Kidney capillary endothelial cell (primary cell): ENCODE data around the gene ELOVL7.
"Not testable (repeated sequence)": the region's sequence is repeated elsewhere in the genome, so short reads cannot be mapped to it uniquely, and the experiment has no call there.

ENCODE experiments used
- DNase-seq: peaks from one replicate; pipeline ENCODE4 v3.0.0-alpha.2; 2018; ENCODE audit warnings: low spot score

Gene ELOVL7

DNA sequence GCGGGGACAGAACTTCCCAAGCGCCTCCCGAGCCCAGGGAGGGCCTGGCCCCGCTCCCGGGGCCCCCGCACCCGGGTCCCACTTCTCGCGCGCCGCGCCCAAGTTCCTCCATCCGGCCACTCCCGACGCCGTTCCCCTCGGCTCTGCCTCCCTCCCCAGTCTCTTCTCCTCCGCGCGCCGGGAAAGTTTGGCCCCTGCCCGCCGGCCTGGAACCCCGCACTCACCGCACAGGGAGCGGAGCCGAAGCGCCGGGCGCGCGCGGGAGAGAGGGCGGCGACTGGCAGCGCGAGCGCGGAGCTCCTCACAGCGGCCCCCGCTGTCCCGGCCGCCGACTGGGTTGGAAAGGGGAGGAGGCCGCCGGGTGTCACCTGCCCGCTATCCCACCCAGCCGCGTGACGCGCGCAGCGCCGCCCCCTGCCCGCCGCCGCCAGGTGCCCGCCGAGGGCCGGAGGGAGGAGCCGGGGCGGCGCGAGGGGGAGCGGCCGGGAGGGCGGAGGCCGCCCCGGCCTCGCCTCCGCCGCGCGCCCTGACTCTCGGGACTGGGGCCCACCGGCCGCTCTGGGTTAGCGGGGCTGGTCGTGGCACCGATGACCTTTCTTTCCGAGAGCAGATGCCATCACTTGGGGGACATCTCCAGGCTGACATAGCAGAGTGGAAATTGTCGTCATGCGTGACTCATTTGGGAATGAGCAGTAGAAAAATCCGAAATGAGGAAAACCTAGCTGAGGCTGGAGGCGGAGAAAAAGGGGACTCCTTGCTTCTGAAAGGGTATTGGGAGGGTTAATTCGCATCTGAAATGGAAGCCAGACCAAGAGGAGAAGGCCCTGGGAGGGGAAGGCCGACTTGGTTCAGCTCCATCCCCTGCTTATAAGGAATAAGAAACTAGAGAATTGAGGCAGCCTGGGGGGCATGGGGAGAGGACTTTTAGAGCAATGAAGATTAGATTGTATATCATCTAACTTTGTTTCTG is at the start of gene ELOVL7:
Gene ELOVL7, minus strand, starts transcription at position 334 of the 970 bp plus-strand sequence. CDS start 56,872 bp downstream, outside the sequence.
- no peak for DNase-seq

DNA sequence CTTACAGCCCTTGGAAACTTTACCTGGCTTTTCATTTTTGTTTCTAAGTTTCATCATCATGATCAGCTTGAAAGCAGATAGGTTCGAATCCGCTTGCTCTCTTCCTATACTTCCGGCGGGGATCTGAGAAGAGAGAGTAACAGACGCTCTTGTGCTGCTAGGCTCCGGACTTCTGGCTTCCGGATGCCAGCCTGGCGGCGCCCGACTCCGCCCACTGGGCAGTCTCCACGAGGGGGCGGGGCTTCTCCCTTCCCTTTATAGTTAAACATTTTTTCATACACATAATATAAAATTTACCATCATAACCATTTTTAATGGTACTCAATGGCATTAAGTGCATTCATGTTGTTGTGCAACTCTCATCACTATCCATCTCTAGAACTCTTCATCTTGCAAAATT is 49.5 kb upstream of the ELOVL7 start:
- no peak for DNase-seq

DNA sequence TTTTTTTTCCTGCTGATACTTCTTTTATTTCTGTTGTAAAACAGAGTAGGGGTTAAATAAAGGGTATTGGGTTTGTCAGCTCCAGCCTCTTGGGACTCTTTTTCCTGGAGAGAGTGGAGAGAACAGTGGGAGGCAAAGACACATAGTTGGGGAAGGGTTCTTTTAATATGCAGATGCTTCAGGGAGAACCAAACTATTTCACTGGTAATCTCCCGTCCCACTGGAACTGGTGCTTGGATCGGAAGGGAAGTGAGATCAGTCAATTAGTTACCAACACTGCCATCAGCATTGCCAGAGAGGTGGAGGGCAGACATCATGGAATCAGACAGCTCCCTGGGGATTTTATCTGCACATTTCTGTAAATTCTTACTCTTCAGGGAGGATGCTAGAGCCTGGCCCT is 47.6 kb upstream of the ELOVL7 start:
- DNase-seq: no peak

DNA sequence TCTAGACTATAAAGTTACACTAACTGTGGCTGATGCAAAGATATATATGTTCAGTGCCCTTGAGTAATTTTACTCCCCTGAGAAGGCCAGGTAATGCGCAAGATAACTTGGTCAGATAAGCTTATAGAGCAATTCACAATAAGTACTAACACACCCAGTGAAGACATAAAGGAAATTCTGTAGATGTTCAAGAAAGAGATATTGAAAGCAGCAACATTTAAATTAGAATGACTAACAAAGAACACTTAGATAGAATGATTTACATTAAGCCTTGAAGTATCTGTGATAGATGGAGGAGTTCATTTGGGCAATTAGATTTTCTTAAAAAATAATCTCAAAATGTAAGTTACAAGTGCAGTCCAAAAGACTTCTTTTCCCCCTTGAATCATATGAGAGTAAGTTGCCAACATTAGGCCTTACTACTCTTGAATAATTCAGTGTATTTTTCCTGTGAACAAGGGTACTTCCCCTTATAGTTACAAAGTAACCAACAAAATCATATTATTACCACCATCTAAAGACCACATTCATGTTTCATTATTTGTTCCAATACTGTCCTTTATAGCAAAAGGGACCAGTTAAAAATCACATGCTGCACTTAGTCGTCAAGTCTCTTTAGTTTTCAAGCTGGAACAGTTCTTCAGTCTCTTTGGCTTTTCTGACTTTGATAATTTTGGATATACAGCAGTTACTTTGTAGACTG is 44.4 kb upstream of the ELOVL7 start:
- DNase-seq: no peak

DNA sequence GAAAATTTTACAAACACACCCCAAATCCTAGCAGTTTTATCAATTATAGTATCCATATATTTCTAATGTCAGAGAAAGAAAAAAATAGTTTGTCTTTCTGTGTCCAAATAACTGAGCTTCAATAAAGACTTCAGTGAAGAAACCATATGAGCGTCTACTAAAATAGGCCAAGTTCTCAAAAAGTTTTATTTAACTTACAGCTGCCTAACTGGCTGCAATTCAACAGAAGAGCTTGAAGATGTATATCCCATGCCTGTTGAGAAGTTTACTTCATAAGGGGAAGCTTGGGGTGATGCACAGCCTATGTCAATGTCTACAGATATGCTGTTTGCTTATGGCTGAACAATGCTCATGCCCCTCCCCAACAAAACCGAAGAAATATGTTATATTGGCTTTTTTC is 43.7 kb upstream of the ELOVL7 start:
- no peak for DNase-seq

DNA sequence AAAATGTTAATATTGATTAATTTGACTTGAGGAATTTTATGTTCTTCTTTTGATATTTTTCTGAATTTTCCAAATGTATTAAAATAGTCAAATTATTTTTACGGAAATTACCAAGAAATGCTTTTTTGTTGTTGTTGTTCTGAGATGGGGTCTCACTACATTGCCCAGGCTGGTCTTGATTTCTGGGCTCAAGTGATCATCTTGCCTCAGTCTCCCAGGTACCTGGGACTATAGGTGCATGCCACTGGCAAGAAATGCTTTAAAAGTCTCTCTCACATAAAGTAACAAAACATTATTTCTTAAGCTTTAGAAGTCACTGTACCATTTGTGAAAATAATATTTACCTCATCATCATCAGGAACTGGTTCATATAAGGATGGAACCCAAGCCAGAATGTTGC is 43.0 kb upstream of the ELOVL7 start:
- DNase-seq: no peak

DNA sequence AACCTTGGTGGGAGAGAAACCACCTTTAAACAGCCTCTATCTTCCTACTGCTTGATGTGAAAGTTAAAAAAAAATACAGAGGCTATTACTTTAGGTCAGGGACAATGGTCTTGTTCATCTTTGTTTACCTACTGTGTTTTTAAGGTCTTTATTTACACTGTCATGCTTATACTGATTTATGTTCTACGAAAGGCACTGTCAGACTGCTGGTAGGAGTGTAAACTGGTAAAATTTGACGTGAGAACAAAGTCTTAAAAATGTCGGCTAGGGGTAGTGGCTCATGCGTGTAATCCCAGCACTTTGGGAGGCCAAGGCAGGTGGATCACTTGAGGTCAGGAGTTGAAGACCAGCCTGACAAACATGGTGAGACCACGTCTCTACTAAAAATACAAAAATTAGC is 42.1 kb upstream of the ELOVL7 start:
- no peak for DNase-seq

DNA sequence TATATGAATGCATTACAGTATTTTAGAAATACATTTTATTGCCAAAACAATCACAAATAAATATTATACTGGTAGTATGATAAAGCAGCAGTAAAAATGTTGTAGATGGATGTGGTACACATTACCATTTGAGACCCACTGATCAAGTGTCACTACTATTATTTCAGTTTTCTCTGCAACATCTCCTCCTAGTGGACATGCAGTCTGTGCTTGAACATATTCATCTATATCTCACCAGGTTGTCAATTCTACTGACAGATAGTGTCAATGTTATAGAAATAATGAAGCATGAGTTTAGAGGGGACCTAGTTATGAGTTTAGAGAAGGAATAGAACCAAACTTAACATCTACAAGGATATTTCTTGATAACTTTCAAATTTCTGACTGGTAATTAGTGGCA is 39.2 kb upstream of the ELOVL7 start:
- no peak for DNase-seq

DNA sequence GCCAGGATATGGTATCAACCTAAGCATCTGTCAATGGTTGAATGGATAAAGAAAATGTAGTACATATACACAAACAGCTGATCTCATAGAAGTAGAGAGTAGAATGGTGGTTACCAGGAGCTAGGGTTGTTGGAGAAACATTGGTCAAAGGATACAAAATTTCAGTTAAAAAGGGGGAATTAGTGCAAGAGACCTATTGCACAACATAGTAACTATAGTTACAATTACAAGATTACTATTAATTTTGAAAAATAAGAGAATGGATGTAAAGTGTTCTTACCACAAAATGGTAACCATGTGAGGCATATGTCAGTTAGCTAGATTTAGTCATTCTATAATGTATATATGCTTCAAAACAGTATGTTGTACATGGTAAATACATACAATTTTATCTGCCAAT is 28.8 kb upstream of the ELOVL7 start:
- DNase-seq: no peak

DNA sequence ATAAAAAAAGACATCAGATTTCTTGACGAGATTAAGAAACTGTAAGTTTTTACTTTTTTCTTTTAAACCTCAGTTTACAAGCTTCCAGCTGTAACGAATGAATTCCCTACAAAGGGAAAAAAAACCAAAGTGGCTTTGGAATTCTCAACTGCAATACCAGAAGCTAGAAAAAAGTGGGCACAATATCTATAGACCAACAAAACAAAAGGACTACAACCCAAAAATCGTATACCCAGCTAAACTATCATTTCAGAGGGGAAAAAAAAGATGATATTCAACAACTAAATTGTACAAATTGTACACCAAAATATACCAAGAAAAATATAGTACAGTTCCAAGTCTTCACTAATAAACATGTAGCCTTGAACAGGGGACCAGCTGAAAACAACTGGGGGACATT is 26.8 kb upstream of the ELOVL7 start:
- DNase-seq: no peak

DNA sequence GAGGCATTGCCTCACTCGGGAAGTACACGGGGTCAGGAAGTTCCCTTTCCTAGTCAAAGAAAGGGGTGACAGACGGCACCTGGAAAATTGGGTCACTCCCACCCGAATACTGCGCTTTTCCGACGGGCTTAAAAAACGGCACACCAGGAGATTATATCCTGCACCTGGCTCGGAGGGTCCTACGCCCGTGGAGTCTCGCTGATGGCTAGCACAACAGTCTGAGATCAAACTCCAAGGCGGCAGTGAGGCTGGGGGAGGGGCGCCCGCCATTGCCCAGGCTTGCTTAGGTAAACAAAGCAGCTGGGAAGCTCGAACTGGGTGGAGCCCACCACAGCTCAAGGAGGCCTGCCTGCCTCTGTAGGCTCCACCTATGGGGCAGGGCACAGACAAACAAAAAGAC is 16.5 kb upstream of the ELOVL7 start:
- DNase-seq: not testable (repeated sequence)

DNA sequence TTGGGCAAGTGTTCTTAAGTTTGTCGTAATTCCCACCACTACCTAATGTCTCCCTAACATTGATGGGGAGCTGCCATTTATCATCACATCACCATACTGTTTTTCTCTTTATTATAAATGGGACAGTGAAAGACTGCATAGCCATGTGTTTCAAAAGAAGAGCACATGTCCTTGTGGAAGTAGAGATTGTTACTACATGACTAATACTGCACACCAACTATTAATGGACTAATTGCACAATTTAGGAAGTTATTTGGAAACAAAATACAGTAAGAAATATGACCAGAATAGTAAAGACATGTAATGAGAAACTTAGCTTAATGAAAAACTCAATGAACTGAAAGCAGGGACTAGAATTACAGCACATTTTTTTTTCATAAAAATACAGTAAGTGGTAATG is 12.0 kb upstream of the ELOVL7 start:
- DNase-seq: no peak

DNA sequence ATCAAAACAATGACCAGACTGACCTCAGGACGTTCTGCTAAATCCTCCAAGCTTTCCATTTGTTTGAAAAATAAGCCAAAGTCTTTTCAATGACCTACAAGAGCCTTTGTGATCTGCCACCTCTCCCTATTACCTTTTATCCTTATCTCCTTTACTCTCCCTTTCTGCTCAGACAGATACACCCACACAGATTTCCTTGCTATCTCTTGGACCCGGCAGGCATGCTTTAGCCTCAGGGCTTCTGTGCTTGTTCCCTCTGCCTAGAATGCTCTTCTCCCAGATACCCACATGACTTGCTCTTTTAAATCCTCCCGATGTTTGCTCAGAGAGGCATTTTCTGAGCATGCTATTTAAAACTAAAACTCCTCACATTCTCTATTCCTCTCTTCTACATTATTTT is 8.9 kb upstream of the ELOVL7 start:
- DNase-seq: no peak

DNA sequence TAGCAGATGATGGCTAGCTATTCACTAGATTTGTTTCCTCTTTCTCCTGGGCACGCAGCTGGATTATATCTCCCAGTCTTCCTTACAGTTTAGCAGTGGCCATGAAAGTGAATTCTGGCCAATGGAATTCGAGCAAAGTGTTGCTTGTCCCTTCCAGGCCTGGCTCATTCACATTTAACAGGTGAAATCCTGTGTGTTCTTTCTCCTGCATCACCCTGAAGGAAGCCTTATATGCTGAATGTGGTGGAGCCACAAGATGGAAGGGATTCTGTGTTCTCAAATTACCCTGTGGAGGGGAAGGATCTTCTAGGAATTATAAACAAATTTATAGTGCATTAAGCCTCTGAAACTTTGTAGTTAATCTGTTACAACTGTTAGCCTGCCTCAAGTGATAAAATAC is 8.2 kb upstream of the ELOVL7 start:
- no peak for DNase-seq

DNA sequence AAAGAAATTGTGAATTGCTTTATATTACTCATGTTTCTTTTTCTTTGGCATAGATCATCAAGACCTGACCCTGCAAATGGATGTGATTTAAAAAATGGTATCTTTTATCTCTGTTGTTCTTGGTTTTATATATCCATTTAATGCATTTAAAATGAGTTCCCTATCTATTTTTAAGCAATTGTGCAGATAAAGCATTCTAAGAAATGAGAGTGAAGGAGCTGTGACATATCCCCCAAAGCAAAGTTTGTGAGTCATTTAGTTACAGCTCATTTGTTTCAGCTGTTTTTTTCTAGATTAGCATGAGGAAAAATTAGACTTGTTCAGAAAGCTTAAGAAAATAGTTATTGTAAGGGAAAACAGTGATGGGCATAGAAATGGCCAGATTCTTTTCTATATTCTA is 7.6 kb upstream of the ELOVL7 start:
- no peak for DNase-seq

DNA sequence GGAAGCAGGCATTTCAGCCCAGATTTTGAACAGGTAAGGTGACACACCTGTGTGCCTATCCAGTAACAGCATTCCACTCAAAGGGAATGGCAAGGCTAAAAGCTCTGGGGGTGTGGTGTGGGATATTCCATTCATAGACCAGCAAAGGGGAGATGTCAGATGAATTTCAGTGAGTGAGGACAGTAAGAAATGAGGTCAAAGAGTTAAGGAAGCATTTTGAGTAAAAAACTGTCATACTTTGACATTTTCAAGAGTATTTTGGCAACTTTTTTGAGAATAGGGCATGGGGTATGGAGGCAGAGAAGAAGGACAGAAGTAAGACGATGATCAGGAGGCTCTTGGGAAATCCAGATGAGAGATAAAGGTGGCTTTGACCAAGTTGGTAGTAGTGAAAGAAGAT is 2.2 kb upstream of the ELOVL7 start:
- no peak for DNase-seq

DNA sequence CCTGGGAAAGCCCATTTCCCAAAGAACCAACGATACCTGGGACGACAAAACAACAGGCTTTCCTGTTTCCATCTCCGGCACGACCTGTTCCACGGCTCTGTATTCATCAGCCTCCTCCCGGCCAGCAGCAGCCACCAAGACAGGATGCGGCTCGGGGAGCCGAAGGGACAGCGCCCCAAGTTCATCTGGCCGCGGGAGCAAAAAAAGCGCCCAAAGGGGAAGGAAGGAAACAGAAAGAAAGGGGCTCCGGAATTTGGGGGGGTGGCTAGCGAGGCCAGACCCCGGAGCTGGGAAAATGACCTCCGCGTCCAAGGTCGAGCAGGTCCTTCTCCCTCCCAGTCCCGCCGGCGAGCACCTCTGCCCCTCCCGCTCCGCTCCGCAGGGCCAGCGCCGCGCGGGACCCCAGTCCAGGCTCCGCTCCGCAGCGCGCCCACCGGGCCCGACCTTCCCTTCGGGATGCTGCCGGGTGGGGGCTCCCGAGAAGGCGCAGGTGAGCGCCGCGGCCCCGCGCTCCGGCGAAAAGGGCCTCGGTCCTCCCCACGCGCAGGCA is 608 bp downstream of the ELOVL7 start:
- DNase-seq: no peak

DNA sequence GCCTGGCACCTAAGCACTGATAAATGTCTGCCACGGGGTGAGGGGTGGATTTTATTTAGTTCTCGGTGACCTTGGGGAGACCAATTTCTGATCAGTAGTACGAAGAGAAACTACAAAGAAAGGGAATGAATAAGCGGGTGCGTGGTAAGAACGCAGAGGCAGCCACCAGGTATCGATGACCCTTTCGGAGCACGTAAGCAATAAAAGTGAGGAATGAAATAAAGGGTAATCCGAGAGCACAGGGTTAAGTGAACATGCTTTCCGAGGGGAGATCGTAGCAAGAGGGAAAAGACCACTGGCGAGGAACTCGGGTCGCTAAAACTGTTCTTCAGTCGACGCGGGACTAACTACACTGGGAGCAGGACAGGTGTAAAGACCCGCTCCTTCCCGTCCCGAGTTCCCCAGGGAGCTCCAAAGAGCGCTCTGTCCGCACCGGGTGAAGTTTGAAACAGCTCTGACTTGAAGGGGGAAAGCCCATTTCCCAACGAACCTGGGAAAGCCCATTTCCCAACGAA is 1.1 kb downstream of the ELOVL7 start:
- no peak for DNase-seq

DNA sequence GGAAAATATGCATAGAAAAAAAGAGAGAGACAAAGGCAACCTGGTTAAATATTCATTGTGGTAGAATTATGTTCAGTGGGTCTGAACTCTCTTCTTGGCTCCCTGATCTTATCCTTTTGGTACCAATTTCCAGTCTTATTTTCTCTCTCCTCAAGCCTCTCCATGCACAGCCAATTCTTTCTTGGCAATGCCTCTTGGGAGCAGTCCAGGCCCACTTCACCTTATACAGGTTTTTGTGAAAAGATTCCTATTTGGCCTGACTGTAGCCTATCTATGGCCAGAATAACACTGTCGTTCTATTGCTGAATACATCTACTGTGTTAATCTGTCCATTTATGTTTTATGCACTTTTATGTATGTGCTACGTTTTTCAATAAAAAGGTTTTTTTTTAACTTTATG is 2.7 kb downstream of the ELOVL7 start:
- DNase-seq: no peak

DNA sequence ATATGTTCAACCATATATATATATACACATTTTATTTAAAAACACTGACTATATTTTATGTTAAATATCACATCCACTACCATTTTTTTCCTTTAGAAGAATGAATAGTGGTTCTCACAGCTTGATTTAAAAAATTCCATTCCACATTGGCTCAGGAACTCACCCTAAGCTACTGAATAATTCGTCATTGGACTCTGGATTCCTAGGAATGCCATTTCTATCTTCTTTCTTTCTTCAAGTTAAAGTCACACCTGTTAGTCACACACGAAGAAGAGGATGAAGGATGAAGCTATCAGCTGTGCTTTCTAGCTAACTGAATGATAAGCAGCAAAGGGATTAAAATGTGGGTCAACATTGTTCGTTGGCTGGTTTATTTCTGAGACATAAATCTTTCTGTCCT is 7.9 kb downstream of the ELOVL7 start:
- DNase-seq: no peak

DNA sequence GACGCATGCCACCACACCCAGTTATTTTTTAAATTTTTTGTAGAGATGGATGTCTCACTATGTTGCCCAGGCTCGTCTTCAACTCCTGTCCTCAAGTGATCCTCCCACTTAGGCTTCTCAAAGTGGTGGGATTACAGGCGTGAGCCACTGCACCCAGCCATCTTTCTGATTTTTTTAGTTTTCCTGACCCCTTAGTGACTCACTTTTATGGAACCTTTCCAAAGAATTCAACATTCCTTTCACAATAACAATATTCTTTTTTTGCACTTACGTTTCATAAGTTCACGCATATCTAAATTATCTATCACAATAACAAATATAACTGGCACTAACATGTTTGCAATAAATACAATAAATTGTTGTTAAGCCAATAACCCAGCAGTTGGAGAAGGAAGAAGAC is 8.5 kb downstream of the ELOVL7 start:
- DNase-seq: peak; percentile 6

DNA sequence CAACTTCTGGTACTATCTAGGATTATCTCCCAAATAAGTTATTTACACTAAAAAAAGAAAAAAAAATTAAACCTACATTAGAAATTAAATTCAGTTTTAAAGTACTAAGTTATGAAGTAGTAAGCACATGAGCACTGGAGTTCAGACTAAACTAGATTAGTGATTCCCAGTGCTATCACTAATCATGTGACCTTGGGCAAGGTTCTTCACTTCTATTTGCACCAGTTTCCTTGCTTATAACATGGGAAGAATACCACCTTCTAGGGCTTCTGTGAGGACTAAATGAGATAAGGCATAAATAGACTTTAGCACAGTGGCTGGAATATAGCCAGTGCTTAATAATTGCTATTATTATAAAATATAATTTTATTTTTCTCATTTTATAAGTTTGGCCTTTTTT is 10.5 kb downstream of the ELOVL7 start:
- no peak for DNase-seq

DNA sequence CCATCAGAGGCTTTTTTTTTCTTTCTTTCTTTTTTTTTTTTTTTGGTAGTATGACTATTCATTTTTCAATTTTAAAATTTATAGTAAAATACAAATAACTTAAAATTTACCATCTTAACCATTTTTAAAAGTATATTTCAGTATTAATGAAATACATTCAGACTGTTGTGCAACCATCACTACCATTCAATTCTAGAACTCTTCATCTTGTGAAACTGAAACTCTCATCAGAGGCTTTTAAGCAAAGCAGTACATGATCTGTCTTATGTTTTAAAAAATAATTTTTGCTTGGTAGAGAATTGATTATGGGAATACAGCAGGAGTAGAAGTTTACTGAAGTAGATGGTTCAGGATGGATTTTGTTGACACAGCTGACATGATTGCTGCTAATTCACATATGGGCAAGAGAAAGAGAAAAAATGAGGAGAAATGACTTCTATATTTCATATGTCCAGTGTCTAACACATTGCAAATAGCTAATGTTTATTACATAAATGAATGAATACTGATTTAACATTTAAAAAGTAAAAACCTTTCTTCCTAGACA is 13.4 kb downstream of the ELOVL7 start:
- no peak for DNase-seq
